Measurements from ENCODE around the gene USP3.

GRCh38 chr15:63599401-63600000 is 95.1 kb downstream of the USP3 start:
- TF ChIP-seq CTCF (IDR thresholded peaks at IDR 0.05; ENCODE audit: low read length) (peak; percentile 64), EZH2 (optimal IDR thresholded peaks at IDR 0.05; ENCODE audit: low read depth, low read length) (no peak), EZH2phosphoT487 (IDR thresholded peaks at IDR 0.05; ENCODE audit: low read length) (no peak)

All from MM.1S (cell line).